ENCODE results near the gene MLST8.

MLST8 gene

GRCh38 chr16:2205104-2205966, at the start of gene MLST8:
Gene MLST8 (plus strand): TSS chr16:2205454. CDS start chr16:2206086, 632 bp downstream.
- DNase-seq, result peak; percentile 90

GRCh38 chr16:2155977-2156848, 49.0 kb upstream of the MLST8 start:
- no peak for DNase-seq

- DNase-seq, result no peak
These were observed 48.4 kb upstream of the MLST8 start for GRCh38 chr16:2156849-2157224.

- no peak for DNase-seq
These were observed 47.6 kb upstream of the MLST8 start for GRCh38 chr16:2157480-2158261.

GRCh38 chr16:2158262-2158638, 47.0 kb upstream of the MLST8 start:
- DNase-seq, result no peak

- peak; percentile 25 for DNase-seq
These were observed 45.9 kb upstream of the MLST8 start for GRCh38 chr16:2159175-2159838.

- no peak for DNase-seq
These were observed 44.2 kb upstream of the MLST8 start for GRCh38 chr16:2160915-2161551.

DNA sequence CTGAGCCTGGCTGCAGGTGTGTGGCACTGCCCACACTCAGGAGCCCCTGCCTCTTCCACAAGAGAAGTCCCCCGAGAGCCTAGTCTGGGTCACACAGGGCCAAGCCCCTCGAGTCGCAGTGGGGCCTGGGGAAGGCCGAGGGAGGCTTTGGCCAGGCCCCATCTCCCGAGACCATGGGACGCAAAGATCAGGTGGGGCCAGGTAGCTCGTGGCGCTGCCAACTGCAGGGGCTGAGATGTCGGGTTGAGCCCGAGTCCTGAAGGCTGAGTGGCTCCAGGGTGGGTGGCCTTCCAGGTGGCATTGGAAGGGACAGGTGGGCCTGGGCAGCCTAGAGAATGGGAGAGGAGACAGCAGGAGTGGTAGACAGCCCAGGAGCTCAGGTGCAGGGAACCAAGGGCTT, 43.3 kb upstream of the MLST8 start:
- DNase-seq, result no peak

DNA sequence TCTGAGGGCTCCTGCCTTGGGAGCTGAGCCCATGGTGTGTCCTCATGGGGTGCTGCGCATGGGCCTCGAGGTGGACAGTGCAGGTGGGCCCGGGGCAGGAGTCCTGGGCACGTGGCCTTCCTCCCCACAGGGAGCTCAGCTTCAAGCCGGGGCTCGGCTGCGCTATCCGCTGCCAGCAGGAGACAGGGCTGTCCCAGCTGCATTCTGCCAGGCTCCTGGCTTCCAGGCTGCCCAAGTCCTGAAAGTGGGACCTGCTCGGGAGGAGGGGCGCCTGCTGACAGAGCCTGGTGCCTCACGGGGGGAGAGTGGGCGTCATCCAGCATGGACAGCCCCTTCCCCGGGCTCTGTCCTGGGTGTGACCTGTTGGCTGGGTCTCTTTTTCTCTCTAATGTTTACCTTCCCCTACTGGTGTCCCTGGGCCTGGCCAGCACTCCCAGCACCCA, 42.6 kb upstream of the MLST8 start:
- DNase-seq, result no peak

DNA sequence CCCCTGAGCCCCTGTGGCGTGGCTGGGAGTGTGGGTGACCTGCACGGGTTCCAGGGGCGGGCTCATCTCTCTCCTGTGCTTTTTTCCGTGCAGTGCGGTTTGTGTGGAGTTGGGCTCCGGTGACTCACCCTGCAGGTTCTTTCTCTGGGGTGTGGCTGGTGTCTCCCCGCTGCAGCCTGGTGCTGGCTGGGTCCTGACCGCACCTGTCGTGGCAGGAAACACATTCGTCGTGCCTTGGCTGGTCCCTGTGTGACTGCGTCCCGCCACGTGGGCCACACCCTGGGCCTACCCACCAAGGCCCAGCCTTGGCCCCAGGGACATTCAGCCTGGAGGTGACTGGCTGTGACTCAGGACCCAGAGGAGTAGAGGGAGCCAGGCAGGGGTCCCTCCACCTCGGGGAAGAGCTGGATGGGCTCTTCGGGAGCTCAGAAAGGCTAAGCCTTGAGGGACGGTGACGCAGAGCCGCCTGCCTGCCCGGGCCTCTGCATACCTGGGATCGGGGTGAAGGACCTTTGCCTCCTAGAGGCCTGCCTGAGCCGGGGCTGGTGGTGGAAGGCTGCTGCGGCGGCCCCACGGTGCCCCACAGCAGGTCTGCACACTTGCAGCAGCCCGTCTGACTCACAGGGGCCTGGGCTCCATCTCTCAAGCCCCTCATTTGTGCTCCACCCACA, 41.9 kb upstream of the MLST8 start:
- no peak for DNase-seq

DNA sequence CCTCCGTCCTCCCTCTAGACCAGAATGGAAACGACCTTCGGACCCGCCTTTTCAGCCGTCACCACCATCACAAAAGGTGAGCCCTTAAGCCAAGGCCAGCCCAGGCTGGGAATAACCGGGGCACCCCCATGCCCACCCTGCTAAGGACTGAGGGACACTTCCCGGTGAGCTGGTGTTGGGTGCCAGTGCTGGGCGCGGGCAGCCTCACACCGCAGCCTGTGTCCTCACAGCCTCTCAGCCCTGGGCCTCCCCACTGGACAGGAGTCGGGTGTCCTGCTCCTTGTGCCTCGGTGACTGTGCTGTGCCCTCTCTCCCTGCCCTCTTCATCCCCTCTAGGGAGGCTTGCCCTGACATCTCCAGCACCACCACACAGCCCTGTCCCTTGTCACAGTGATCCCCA, 39.4 kb upstream of the MLST8 start:
- no peak for DNase-seq

GRCh38 chr16:2166263-2167067, 38.8 kb upstream of the MLST8 start:
- no peak for DNase-seq

GRCh38 chr16:2167068-2167638, 38.1 kb upstream of the MLST8 start:
- no peak for DNase-seq

GRCh38 chr16:2170080-2170479, 35.2 kb upstream of the MLST8 start:
- no peak for DNase-seq

- no peak for DNase-seq
These were observed 34.4 kb upstream of the MLST8 start for GRCh38 chr16:2170587-2171435.

- DNase-seq, result no peak
These were observed 33.6 kb upstream of the MLST8 start for GRCh38 chr16:2171601-2172178.

DNA sequence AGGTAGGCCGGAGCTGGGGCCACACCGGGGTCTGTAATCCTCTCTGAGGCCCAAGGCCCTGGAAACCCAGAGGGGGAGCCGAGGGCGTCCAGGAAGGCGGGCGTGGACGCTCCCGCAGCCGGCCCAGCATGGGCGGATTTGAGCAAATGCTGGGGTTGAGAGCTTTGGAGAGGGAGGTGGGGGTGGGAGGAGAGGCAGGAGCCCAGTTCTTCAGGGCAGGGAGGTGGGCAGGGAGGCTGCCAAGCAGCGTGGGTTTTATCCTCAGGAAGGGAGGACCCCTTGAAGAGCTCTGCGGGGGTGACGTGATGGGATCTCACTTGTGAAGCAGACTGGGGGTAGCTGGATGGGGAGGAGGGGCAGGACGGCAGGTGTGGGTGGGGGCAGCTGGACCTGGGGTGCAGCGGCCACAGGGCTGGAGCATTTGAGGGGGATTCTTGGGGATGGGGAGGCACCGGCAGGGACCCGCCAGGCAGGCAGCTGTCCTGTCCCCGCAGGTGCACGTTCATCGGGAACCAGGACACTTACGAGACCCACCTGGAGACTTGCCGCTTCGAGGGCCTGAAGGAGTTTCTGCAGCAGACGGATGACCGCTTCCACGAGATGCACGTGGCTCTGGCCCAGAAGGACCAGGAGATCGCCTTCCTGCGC, 32.4 kb upstream of the MLST8 start:
- no peak for DNase-seq

GRCh38 chr16:2173366-2173765, 31.9 kb upstream of the MLST8 start:
- DNase-seq, result no peak

All from T1000 (cell line).